CD14-positive monocyte (primary cell): ENCODE data around the gene GTPBP10. TPM values are rescaled to one million over a fixed set of nuclear protein-coding genes. Genes with fewer than 3 reads are reported as not detected.
"Not testable (repeated sequence)": the region's sequence is repeated elsewhere in the genome, so short reads cannot be mapped to it uniquely, and the experiment has no call there.

Source experiments
- DNase-seq, 3 donors: peaks; one replicate each; pipeline ENCODE4 v3.0.0-alpha.2; 2011 to 2022
- H2AFZ ChIP-seq: 2 replicates; pipeline ENCODE4 v1.6.0; 2012; ENCODE audit warnings: mild to moderate bottlenecking, low read depth, low read length, inconsistent platforms; ENCODE audit not compliant: insufficient read depth, poor library complexity, severe bottlenecking
- H3K27ac ChIP-seq, 2 donors: 1 replicate in 1 of 2; 2 replicates in 1 of 2; pipeline ENCODE4 v1.5.1; 2012 to 2013; ENCODE audit warnings: low read length in 2 of 2, control low read depth in 1 of 2, inconsistent platforms in 1 of 2, low read depth in 1 of 2, mild to moderate bottlenecking in 1 of 2
- H3K27me3 ChIP-seq, 2 donors: one replicate each; pipeline versions ENCODE4 v1.6.0 to v1.6.1; 2011 to 2013; ENCODE audit warnings: low read length in 2 of 2; ENCODE audit not compliant: control insufficient read depth in 2 of 2, insufficient read depth in 2 of 2
- H3K36me3 ChIP-seq, 2 donors: replicated peaks in 1 of 2; 1 replicate in 1 of 2; 2 replicates in 1 of 2; pipeline versions ENCODE4 v1.5.1 to v1.6.1; 2012 to 2013; ENCODE audit warnings: low read length in 2 of 2, control low read depth in 1 of 2, inconsistent platforms in 1 of 2, mild to moderate bottlenecking in 1 of 2; ENCODE audit not compliant: insufficient read depth in 2 of 2, control insufficient read depth in 1 of 2
- H3K4me1 ChIP-seq, 2 donors: 1 replicate in 1 of 2; 2 replicates in 1 of 2; pipeline versions ENCODE4 v1.5.1 to v1.6.1; 2012 to 2013; ENCODE audit warnings: low read length in 2 of 2, control low read depth in 1 of 2, inconsistent platforms in 1 of 2, mild to moderate bottlenecking in 1 of 2, moderate library complexity in 1 of 2; ENCODE audit not compliant: insufficient read depth in 2 of 2, control insufficient read depth in 1 of 2
- H3K4me2 ChIP-seq: replicated peaks from 2 replicates; pipeline ENCODE3; 2012; ENCODE audit warnings: low read length, moderate library complexity, mild to moderate bottlenecking; ENCODE audit not compliant: poor library complexity, severe bottlenecking; ENCODE audit errors: extremely low read depth
- H3K4me3 ChIP-seq, 3 experiments: fragments of 200-600 bp in 1 of 3; sonication (generic) in 1 of 3; replicated peaks in 1 of 3; 1 replicate in 2 of 3; 2 replicates in 1 of 3; pipeline ENCODE4 v1.5.1; 2011 to 2013; ENCODE audit warnings: low read length in 3 of 3, mild to moderate bottlenecking in 3 of 3, control low read depth in 2 of 3, low read depth in 2 of 3, inconsistent platforms in 1 of 3, moderate library complexity in 1 of 3
- H3K79me2 ChIP-seq: 2 replicates; pipeline ENCODE4 v1.6.0; 2012; ENCODE audit warnings: mild to moderate bottlenecking, control low read depth, inconsistent platforms, low read length, moderate library complexity; ENCODE audit not compliant: insufficient read depth
- H3K9ac ChIP-seq: 2 replicates; pipeline ENCODE4 v1.6.0; 2017; ENCODE audit warnings: low read length, mild to moderate bottlenecking; ENCODE audit not compliant: insufficient read depth, poor library complexity, severe bottlenecking
- H3K9me3 ChIP-seq, 2 donors: replicated peaks in 1 of 2; 1 replicate in 1 of 2; 2 replicates in 1 of 2; pipeline versions ENCODE4 v1.5.1 to v1.6.1; 2012 to 2013; ENCODE audit warnings: low read length in 2 of 2, control low read depth in 1 of 2; ENCODE audit not compliant: control insufficient read depth in 1 of 2, insufficient read depth in 1 of 2
- H4K20me1 ChIP-seq: 2 replicates; pipeline ENCODE4 v1.6.0; 2012; ENCODE audit warnings: mild to moderate bottlenecking, low read length, control low read depth, moderate library complexity; ENCODE audit not compliant: insufficient read depth
- H3K27ac Mint-ChIP-seq, 7 donors: one replicate each; pipeline ENCODE4 v1.8.0; 2020; ENCODE audit warnings: mild to moderate bottlenecking in 7 of 7, mixed read lengths in 7 of 7, moderate library complexity in 6 of 7, inconsistent platforms in 2 of 7
- H3K27me3 Mint-ChIP-seq, 3 donors: one replicate each; pipeline ENCODE4 v1.8.0; 2021 to 2022; ENCODE audit warnings: low read depth in 3 of 3, mild to moderate bottlenecking in 3 of 3, mixed read lengths in 3 of 3, moderate library complexity in 3 of 3, inconsistent platforms in 1 of 3
- H3K36me3 Mint-ChIP-seq, 2 donors: one replicate each; pipeline ENCODE4 v1.8.0; 2020; ENCODE audit warnings: mixed read lengths in 2 of 2, inconsistent platforms in 1 of 2, mild to moderate bottlenecking in 1 of 2
- H3K4me1 Mint-ChIP-seq: one replicate; pipeline ENCODE4 v1.8.0; 2020; ENCODE audit warnings: mild to moderate bottlenecking, mixed read lengths
- H3K4me3 Mint-ChIP-seq, 2 donors: one replicate each; pipeline ENCODE4 v1.8.0; 2020; ENCODE audit warnings: mild to moderate bottlenecking in 2 of 2, mixed read lengths in 2 of 2, moderate library complexity in 1 of 2
- H3K9me3 Mint-ChIP-seq, 7 donors: one replicate each; pipeline ENCODE4 v1.8.0; 2020 to 2022; ENCODE audit warnings: mixed read lengths in 7 of 7, mild to moderate bottlenecking in 6 of 7, moderate library complexity in 6 of 7, inconsistent platforms in 2 of 7
- CTCF ChIP-seq: fragments of 200-600 bp; IDR thresholded peaks from one replicate; pipeline ENCODE4 v1.8.0; 2022; ENCODE audit warnings: antibody characterized with exemption, mild to moderate bottlenecking
- WGBS: methylation state at CpG from one replicate; pipeline ENCODE4 v1.1.5; 2013; ENCODE audit warnings: missing lambda C conversion rate; ENCODE audit not compliant: insufficient coverage; 5-methylcytosine and 5-hydroxymethylcytosine counted together
- intact Hi-C, 2 donors: fragments of 100-400 bp; cut with micrococcal nuclease; formaldehyde crosslinking; loops; one replicate each; pipeline versions ENCODE4 v1.15.0 to v1.15.1; 2023
- polyA plus RNA-seq, 3 donors: library from polyadenylated mRNA; depleted of rRNA in 1 of 3; unstranded in 2 of 3; stranded (reverse) in 1 of 3; fragments of 300-500 nt in 2 of 3; fragments of >200 nt in 1 of 3; fragmentation: Illumina TruSeq in 2 of 3; gene quantifications; 1 replicate in 2 of 3; 2 replicates in 1 of 3; pipeline ENCODE4 v1.2.3, GENCODE V29; 2012 to 2021

Gene GTPBP10
- polyA plus RNA-seq, 3 donors = 7.0 to 12.2 (median 10.4) TPM

DNA sequence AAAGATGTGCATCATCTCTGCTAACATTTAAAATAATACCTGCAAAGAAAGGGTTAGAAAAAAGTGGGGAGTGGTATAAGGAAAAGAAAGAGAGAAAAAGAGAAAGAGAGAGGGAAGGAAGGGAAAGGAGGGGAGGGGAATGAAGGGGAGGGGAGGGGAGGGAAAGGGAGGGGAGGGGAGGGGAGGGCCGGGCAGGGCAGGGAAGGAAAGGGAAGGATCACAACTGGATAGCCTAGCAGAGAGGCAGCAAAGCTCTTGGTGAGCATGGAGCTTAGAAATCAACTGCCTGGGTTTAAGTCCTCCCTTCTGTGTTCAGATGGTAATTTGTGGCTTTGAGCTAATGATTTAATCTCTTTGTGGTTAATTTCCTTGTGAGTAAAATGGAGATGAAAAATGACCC is 20.0 kb upstream of the GTPBP10 start:
- no peaks in the 10 kb centered on the region for H3K4me1 ChIP-seq
- intact Hi-C loops = no loop called here
- TF ChIP-seq CTCF = no peak
- H3K36me3 Mint-ChIP-seq = no peaks in the 10 kb centered on the region
- DNase-seq = no peak
- H3K27me3 Mint-ChIP-seq = peaks cover 12 to 23% (median 18%) of the 10 kb centered on the region in 3 donors
- no peak overlapping the region for H2AFZ ChIP-seq
- H3K79me2 ChIP-seq = no peaks in the 10 kb centered on the region
- peaks cover 0 to 6% (median under 1%) of the 10 kb centered on the region in 7 donors for H3K9me3 Mint-ChIP-seq
- no CpG with 5 or more reads among the region's 1 CpG for WGBS
- H3K36me3 ChIP-seq = no peaks in the 10 kb centered on the region
- H3K4me2 ChIP-seq = no peak overlapping the region
- H3K4me3 Mint-ChIP-seq = no peak overlapping the region
- no peaks in the 10 kb centered on the region for H3K9me3 ChIP-seq
- H4K20me1 ChIP-seq = no peaks in the 10 kb centered on the region
- no peak overlapping the region for H3K4me3 ChIP-seq
- H3K4me1 Mint-ChIP-seq = peaks cover 1% of the 10 kb centered on the region
- no peak overlapping the region for H3K27ac ChIP-seq
- peaks cover 13 to 23% of the 10 kb centered on the region in 2 donors for H3K27me3 ChIP-seq
- no peak overlapping the region for H3K27ac Mint-ChIP-seq
- no peak overlapping the region for H3K9ac ChIP-seq

DNA sequence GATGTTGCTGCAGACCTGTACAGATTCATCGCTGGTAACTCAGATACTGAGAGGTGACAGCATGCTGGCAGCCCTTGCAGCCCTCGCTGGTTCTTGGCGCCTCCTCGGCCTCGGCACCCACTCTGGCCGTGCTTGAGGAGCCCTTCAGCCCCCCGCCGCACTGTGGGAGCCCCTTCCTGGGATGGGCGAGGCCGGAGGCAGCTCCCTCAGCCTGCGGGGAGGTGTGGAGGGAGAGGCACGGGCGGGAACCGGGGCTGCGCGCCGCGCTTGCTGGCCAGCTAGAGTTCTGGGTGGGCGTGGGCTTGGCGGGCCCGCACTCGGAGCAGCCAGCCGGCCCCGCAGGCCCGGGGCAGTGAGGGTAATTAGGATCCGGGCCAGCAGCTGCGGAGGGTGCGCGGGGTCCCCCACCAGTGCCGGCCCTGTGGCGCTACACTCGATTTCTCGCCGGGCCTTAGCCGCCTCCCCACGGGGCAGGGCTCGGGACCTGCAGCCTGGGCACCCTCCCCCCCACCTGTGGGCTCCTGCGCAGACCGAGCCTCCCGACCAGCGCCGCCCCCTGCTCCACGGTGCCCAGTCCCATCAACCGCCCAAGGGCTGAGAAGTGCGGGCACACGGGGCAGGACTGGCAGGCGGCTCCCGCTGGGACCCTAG is 12.2 kb upstream of the GTPBP10 start:
- Histone ChIP-seq H3K4me3 (no peak overlapping the region), H3K36me3 (no peaks in the 10 kb centered on the region), H3K9ac (no peak overlapping the region), H3K4me2 (no peak overlapping the region), H3K4me1 (no peaks in the 10 kb centered on the region), H3K9me3 (peaks cover 0 to 4% of the 10 kb centered on the region in 2 donors), H4K20me1 (no peaks in the 10 kb centered on the region), H3K27me3 (no peaks in the 10 kb centered on the region), H3K79me2 (no peaks in the 10 kb centered on the region), H2AFZ (no peak overlapping the region), H3K27ac (no peak overlapping the region)
- intact Hi-C loops = no loop called here
- peaks cover 0 to 5% (median 2%) of the 10 kb centered on the region in 3 donors for H3K27me3 Mint-ChIP-seq
- H3K4me1 Mint-ChIP-seq = no peaks in the 10 kb centered on the region
- H3K27ac Mint-ChIP-seq = no peak overlapping the region
- TF ChIP-seq CTCF = no peak
- no peak for DNase-seq
- H3K4me3 Mint-ChIP-seq = no peak overlapping the region
- no peaks in the 10 kb centered on the region for H3K36me3 Mint-ChIP-seq
- peaks cover 2 to 15% (median 5%) of the 10 kb centered on the region in 7 donors for H3K9me3 Mint-ChIP-seq
- WGBS = 98% methylated on average over 37 of the region's 48 CpGs

DNA sequence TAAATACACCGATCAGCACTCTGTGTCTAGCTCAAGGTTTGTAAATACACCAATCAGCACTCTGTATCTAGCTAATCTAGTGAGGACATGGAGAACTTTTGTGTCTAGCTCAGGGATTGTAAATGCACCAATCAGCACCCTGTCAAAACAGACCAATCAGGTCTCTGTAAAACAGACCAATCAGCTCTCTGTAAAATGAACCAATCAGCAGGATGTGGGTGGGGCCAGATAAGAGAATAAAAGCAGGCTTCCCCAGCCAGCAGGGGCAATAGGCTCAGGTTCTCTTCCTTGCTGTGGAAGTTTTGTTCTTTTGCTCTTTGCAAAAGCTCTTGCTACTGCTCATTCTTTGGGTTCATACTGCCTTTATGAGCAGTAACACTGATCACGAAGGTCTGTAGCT is 11.6 kb upstream of the GTPBP10 start:
- H3K4me1 Mint-ChIP-seq, H3K4me3 Mint-ChIP-seq, H3K4me3 ChIP-seq, H3K27ac ChIP-seq, H3K9ac ChIP-seq, H4K20me1 ChIP-seq, intact Hi-C loops, H3K36me3 Mint-ChIP-seq, H3K36me3 ChIP-seq, H3K79me2 ChIP-seq, H2AFZ ChIP-seq, H3K4me1 ChIP-seq, DNase-seq, H3K4me2 ChIP-seq, H3K9me3 ChIP-seq, H3K27me3 Mint-ChIP-seq, H3K27me3 ChIP-seq: not testable (repeated sequence)
- WGBS = 100% methylated on average over 1 of the region's 2 CpGs
- H3K27ac Mint-ChIP-seq = peak overlapping the region in 1 of 7 donors; percentile 57
- H3K9me3 Mint-ChIP-seq = peaks cover 2 to 15% (median 5%) of the 10 kb centered on the region in 7 donors
